Neuron (in vitro differentiated cells): ENCODE results near the gene DGCR6L.
"Not testable (repeated sequence)": the region's sequence is repeated elsewhere in the genome, so short reads cannot be mapped to it uniquely, and the experiment has no call there.

Experiments
- H2AFZ ChIP-seq: one replicate; pipeline ENCODE4 v1.6.1; 2013; ENCODE audit warnings: low read depth, mild to moderate bottlenecking, inconsistent platforms, low read length, moderate library complexity
- H3K27me3 ChIP-seq: one replicate; pipeline ENCODE4 v1.6.1; 2013; ENCODE audit warnings: low read length; ENCODE audit not compliant: insufficient read depth
- H3K36me3 ChIP-seq: one replicate; pipeline ENCODE4 v1.6.1; 2013; ENCODE audit warnings: low read length; ENCODE audit not compliant: insufficient read depth
- H3K4me1 ChIP-seq: one replicate; pipeline ENCODE4 v1.6.1; 2013; ENCODE audit warnings: low read length; ENCODE audit not compliant: insufficient read depth
- H3K4me3 ChIP-seq: 2 replicates; pipeline ENCODE4 v1.5.1; 2013; ENCODE audit warnings: mild to moderate bottlenecking, low read length, moderate library complexity
- H3K9me3 ChIP-seq: one replicate; pipeline ENCODE4 v1.6.1; 2013; ENCODE audit warnings: low read length

Gene DGCR6L

GRCh38 chr22:20318043-20318688 is 1.7 kb downstream of the DGCR6L start:
- not testable (repeated sequence) for H3K27me3 ChIP-seq, H2AFZ ChIP-seq, H3K36me3 ChIP-seq, H3K9me3 ChIP-seq, H3K4me3 ChIP-seq
- H3K4me1 ChIP-seq: peaks cover 28% of the 10 kb centered on the region

- H2AFZ ChIP-seq, H3K9me3 ChIP-seq, H3K27me3 ChIP-seq, H3K36me3 ChIP-seq, H3K4me3 ChIP-seq: not testable (repeated sequence)
- H3K4me1 ChIP-seq: peaks cover 24% of the 10 kb centered on the region
Measured at GRCh38 chr22:20317402-20318042, 2.3 kb downstream of the DGCR6L start.

- Histone ChIP-seq H3K4me3 (no peak overlapping the region), H3K27me3 (no peaks in the 10 kb centered on the region), H2AFZ (no peak overlapping the region)
Measured at GRCh38 chr22:20316844-20317401, 2.9 kb downstream of the DGCR6L start.

GRCh38 chr22:20316217-20316843 is 3.5 kb downstream of the DGCR6L start:
- Histone ChIP-seq H3K4me1 (peaks cover 20% of the 10 kb centered on the region), H3K9me3 (no peaks in the 10 kb centered on the region), H2AFZ (no peak overlapping the region)

More at GRCh38 chr22:20316844-20317401, 2.9 kb downstream of the DGCR6L start:
- Histone ChIP-seq H3K36me3 (no peaks in the 10 kb centered on the region), H3K4me1 (peaks cover 24% of the 10 kb centered on the region), H3K9me3 (no peaks in the 10 kb centered on the region)

GRCh38 chr22:20315337-20316216 is 4.3 kb downstream of the DGCR6L start:
- no peaks in the 10 kb centered on the region for H3K27me3 ChIP-seq
- no peaks in the 10 kb centered on the region for H3K36me3 ChIP-seq
- H3K4me3 ChIP-seq: no peak overlapping the region

More at GRCh38 chr22:20316217-20316843, 3.5 kb downstream of the DGCR6L start:
- Histone ChIP-seq H3K36me3 (no peaks in the 10 kb centered on the region), H3K4me3 (no peak overlapping the region), H3K27me3 (no peaks in the 10 kb centered on the region)

GRCh38 chr22:20314741-20315336 is 5.0 kb downstream of the DGCR6L start:
- H3K36me3 ChIP-seq, H3K4me3 ChIP-seq, H3K27me3 ChIP-seq, H2AFZ ChIP-seq, H3K9me3 ChIP-seq: not testable (repeated sequence)
- peaks cover 14% of the 10 kb centered on the region for H3K4me1 ChIP-seq

More at GRCh38 chr22:20315337-20316216, 4.3 kb downstream of the DGCR6L start:
- peaks cover 14% of the 10 kb centered on the region for H3K4me1 ChIP-seq
- no peak overlapping the region for H2AFZ ChIP-seq
- H3K9me3 ChIP-seq: no peaks in the 10 kb centered on the region

- peaks cover 14% of the 10 kb centered on the region for H3K4me1 ChIP-seq
- H3K9me3 ChIP-seq, H3K4me3 ChIP-seq, H3K27me3 ChIP-seq, H3K36me3 ChIP-seq, H2AFZ ChIP-seq: not testable (repeated sequence)
Measured at GRCh38 chr22:20314206-20314605, 5.7 kb downstream of the DGCR6L start.

GRCh38 chr22:20313306-20314077 is 6.4 kb downstream of the DGCR6L start:
- H2AFZ ChIP-seq, H3K9me3 ChIP-seq, H3K27me3 ChIP-seq, H3K36me3 ChIP-seq, H3K4me1 ChIP-seq, H3K4me3 ChIP-seq: not testable (repeated sequence)

GRCh38 chr22:20312396-20313191 is 7.3 kb downstream of the DGCR6L start:
- Histone ChIP-seq H2AFZ (no peak overlapping the region), H3K9me3 (no peaks in the 10 kb centered on the region), H3K36me3 (no peaks in the 10 kb centered on the region), H3K27me3 (no peaks in the 10 kb centered on the region), H3K4me3 (no peak overlapping the region), H3K4me1 (peaks cover 3% of the 10 kb centered on the region)

GRCh38 chr22:20311249-20312062 is 8.4 kb downstream of the DGCR6L start:
- H3K36me3 ChIP-seq, H3K27me3 ChIP-seq, H3K4me3 ChIP-seq, H3K9me3 ChIP-seq, H2AFZ ChIP-seq, H3K4me1 ChIP-seq: not testable (repeated sequence)

- not testable (repeated sequence) for H3K27me3 ChIP-seq, H3K4me1 ChIP-seq, H3K9me3 ChIP-seq, H3K4me3 ChIP-seq, H3K36me3 ChIP-seq, H2AFZ ChIP-seq
Measured at GRCh38 chr22:20310773-20311172, 9.1 kb downstream of the DGCR6L start.
